GM21360 (cell line): ENCODE results near the gene NEDD9.

Experiments used
- ATAC-seq: cut with Tn5 transposase; IDR thresholded peaks from one replicate; pipeline ENCODE4 v1.9.1; 2021; ENCODE audit warnings: mild to moderate bottlenecking, moderate library complexity; ENCODE audit not compliant: unreplicated experiment

NEDD9 gene

GRCh38 chr6:11203306-11204004, 29.0 kb downstream of the NEDD9 start:
- ATAC-seq, result no peak

- ATAC-seq, result no peak
Measured at GRCh38 chr6:11202513-11203305, 29.8 kb downstream of the NEDD9 start.

DNA sequence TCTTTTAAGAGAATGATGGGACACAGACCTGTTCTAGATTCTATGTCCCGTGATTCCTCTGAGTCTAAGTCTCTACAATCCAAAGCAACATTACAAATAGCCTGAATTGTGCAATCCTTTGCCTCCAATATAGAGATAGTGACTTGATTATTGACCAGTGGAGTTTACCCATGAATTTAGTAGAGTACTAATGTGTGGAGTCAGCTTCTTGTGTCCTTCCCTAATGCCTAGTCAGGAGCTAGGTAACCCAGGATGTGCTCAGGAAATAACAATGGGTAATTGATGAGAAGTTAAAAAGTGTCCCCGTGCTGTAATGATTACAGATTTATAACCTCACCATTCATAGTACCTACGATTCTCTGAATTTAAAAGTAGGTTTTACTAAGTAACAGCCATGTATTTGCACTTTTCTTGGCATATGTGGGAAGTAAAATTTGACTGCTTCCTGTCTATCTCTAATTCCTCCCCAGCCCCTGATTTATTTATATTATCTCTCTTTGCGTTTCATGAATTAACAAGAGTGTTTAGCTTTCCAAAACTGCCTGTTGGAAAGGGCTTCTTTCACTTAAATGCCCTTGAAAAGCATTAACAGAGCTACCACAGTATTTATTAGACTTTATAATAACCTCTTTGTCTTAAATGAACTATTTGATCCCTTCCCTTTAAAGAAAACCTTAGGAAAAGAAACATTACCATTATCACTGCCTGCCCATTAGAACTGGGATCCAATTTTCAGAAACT, 30.5 kb downstream of the NEDD9 start:
- no peak for ATAC-seq

DNA sequence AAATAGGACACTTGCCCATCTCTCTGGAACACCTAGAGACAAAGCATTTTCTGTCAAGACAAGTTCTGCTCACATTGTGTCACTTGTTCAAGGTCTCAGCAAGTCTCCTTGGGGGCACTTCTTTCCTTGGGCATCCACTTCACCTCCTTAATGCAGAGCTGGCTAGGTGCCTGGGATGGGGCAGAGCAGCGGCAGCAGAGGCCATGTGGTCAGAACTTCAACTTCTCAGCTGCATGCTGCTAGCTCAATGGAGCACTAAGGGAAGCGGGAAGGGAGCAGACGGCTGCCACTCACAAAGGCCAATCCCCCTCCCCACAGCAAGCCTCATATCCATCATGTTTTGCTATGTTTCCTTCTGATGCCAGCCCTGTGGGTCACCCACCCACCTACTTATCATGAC, 31.5 kb downstream of the NEDD9 start:
- ATAC-seq, result no peak

DNA sequence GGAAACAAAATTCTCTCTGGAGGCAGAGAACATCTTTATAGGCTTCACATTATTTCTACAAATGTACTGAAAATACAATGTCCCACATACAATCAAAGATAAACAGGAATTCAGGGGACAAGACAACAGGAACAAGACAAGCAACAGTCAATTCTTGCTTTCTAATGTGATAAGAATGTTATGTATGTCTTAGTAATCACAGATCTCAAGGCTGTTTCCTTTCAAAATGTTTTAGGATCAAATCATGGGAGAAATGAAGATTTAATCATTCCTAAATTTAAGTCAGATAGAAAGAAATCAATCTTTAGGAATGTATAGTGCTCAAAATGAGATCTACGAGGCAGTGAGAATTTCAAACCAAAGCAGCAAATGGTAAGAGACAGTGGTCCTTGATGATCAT, 32.1 kb downstream of the NEDD9 start:
- ATAC-seq, result no peak

GRCh38 chr6:11198663-11199603, 33.5 kb downstream of the NEDD9 start:
- no peak for ATAC-seq

- ATAC-seq, result no peak
Measured at GRCh38 chr6:11197850-11198249, 34.6 kb downstream of the NEDD9 start.

DNA sequence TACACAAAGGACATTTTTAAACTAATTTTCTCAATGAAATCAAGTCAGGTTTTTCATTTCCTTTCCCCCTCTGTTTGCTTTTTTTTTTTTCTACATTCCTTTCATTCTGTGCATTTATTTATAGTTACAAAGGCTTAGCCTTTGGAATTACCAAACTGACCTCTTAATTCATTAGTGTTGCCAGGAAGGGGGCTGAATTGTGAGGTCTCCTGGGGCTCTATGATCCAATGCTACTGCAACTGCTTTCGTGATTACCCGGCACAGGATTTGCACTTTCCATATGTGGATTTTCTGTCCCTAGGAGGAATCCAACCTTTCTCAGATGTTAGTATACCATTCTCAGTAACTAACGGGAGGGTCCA, 35.3 kb downstream of the NEDD9 start:
- no peak for ATAC-seq

GRCh38 chr6:11196511-11197174, 35.8 kb downstream of the NEDD9 start:
- ATAC-seq, result no peak

DNA sequence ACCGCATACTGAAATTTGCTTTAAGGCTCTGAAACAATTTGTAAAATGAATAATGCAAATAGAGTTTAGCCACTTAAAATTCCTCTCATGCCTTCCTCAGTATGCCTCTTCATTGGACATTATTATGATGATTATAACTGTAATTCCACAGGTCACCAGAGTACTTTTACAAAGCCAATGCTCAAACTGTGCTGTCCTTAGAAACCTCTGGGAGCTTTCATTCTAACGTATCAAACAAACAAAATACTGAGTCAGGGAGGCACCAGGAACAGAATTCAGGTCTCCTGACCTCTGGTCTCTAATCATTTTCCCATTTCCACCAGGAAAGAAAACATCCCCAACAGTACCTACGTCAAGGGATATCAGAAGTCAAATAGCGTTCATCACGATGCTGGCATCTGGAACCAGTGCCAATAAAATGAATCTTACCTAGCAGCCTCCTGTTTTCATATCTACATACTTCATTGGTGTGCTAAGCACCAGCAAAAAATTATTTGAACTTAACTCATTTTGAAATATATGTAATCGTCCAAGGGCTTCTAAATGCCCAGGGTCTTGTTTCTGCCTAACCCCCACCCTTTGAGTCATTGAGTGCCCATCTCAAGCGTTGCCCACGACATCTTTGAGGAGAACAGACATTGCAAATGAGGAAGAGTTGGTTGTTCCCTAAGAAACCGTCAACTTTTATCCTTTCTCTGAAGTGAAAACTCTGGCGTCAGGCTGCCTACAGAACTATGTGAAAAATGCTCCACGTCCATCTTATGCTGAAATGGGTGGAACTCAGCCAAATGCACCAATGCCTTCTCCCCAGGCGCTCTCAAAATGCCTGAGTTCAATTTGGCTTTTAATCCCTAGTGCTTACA, 37.9 kb downstream of the NEDD9 start:
- ATAC-seq, result no peak

DNA sequence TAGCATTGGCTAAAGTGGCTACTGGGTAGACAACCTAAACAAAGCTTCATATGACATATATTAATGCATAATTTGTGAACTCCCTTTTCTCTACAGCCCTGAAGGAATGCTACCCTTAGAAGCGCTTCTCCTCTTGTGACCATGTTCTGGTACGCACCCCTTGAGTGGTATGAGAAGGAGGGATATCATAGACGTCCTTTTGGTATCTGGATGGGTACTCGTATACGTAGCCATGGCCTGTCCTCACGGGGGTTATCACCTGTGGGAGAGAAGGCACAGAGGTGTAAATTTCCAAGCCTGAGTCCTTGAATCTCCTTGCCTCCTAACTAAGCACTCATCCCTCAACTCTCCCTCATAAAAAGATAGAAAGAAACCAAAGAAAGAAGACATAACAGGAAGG, 39.0 kb downstream of the NEDD9 start:
- no peak for ATAC-seq

- ATAC-seq, result no peak
Measured at GRCh38 chr6:11192167-11192566, 40.3 kb downstream of the NEDD9 start.

DNA sequence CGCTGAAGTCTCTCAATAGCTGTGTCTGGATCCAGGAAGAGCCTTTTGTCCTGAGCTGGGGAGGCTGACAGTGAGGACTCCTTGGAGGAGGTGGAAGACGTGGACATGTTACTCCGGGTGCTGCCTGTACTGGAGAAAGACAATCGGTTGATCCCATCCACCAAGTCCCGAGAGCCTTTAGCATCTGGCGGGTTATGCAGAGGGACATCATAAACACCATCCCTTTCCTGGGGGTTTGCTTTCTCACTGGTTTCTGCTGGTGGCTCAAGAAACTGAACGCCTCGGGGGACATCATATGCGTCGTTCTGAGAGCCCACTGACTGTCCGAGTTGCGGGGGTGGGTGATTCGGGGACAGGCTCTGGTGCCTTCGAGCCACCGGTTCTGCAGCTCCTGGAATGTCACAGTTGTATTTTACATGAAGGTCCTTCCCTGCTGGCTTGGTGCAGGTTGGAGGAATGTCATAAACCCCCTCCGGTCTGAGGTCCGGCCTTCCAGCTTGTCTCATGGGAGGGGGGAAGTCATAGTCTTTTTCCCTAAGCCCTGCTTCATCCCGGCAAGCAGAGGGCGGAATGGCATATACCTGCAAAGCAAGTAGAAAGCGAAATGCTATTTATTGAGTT, 41.7 kb downstream of the NEDD9 start:
- no peak for ATAC-seq

DNA sequence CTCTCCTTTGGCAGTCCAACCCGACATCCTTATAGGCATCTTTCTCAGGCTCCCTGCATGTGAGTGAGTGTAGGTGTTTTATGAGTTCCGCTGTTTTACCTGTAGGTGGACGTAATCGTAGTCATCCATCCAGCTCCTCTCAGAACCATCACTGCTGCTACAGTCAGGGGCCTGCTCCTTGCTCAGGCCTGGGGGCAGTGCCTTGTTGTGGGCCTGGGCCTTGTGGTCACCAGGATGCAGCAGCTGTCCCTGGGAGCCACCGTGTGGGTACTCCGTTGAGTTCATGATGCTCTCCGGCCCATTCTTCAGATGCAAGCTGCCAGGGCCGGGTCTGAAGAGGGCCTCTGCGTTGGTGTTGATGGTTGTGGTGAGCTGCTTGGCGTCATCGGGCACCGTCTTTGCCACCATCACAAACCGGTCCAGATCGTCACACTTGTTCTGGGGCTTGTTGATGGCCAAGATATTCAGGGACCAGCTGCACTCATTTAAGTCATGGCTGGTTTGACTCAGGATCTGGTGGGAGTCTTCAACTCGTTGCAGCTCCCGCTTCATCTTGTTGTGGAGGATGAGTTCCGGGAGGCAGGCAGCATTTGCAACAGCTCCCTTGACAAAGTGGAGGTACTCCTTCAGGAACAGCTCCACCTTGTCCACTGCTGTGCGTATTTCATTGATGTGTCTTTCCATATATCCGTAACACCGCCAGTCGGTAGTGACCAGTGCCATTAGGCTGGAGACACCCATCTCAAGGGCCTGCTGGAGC, 42.4 kb downstream of the NEDD9 start:
- no peak for ATAC-seq

GRCh38 chr6:11188161-11188915, 44.1 kb downstream of the NEDD9 start:
- no peak for ATAC-seq

DNA sequence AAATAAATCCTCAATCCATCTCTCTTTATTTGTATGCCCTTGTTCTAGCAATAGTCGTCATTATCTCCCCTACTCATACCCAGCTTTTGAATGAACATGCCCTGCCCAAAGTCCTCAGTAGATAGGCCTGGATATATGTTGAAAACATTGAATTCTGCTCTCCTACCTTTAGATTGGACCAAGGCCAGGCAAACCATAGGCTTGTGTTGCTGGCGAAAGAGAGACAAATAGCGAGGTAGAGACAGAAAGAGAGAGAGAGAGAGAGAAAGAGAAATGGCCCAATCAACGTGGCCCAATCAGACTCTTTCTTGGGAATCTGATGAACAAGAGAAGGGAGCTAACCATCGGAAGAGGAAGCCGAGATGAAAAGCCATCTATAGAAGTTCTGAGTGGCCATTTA, 45.2 kb downstream of the NEDD9 start:
- ATAC-seq, result no peak

DNA sequence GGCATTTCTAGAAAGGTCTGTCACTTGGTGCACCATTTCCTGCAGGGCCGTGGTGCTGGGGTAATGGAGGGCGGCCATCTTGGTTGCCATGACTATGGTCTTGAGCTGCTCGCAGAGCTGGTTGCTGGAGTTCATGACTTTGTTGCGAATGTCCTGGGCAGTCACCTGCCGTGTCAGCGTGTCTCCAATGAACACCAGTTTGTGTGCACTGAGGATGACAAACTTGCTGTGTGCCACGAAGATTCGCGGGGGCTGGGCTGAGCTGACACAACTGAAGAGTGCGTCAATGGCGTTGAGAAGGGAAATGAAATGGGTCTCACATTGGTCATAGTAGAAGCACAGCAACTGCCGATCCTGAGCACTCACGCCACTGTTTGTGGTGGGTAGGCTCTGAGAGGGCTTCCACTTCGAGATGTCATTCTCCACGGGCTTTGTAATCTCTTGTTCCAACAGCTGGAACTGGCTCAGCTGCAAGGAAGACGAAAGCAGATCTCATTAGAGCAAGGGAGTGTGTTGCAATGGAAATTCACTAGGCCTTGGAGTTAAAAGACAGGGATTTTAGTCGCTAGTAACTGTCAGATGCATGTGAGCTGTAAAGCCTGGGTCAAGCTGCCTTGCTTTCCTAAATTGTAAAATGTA, 47.1 kb downstream of the NEDD9 start:
- no peak for ATAC-seq
